HL-60 (cell line): ENCODE measurements around the gene POU2F2.

Experiments used
- DNase-seq, 2 experiments: peaks; one replicate each; pipeline ENCODE4 v3.0.0-alpha.2; 2010 to 2020; ENCODE audit warnings: low read depth in 1 of 2, low spot score in 1 of 2
- H3K27ac ChIP-seq: fragments of 250-450 bp; sonication (Bioruptor Pico); replicated peaks from 2 replicates; pipeline ENCODE4 v1.5.1; 2020; ENCODE audit warnings: mild to moderate bottlenecking, moderate library complexity
- H3K27me3 ChIP-seq: fragments of 250-450 bp; sonication (Bioruptor Pico); 2 replicates; pipeline ENCODE4 v1.5.1; 2021; ENCODE audit warnings: mild to moderate bottlenecking, moderate library complexity; ENCODE audit not compliant: insufficient read depth, poor library complexity, severe bottlenecking
- H3K4me3 ChIP-seq: replicated peaks from 2 replicates; pipeline ENCODE4 v1.5.1; 2011; ENCODE audit warnings: mild to moderate bottlenecking, control low read depth, low read length; ENCODE audit not compliant: insufficient read depth
- GABPA ChIP-seq: IDR thresholded peaks from 2 replicates; pipeline ENCODE4 v1.6.1; 2012; ENCODE audit warnings: low read depth
- POLR2AphosphoS5 ChIP-seq: IDR thresholded peaks from 2 replicates; pipeline ENCODE4 v1.6.1; 2012; ENCODE audit warnings: low read depth
- SPI1 ChIP-seq: IDR thresholded peaks from 2 replicates; pipeline ENCODE4 v1.6.1; 2012; ENCODE audit warnings: low read depth, mild to moderate bottlenecking, borderline replicate concordance
- TF ChIP-seq, protein P1 (sequence below): IDR thresholded peaks from one replicate; pipeline ENCODE4 v1.5.1; 2011; ENCODE audit warnings: low read length, control low read depth, inconsistent platforms; ENCODE audit not compliant: insufficient read depth
- TF ChIP-seq, protein P2 (sequence below): IDR thresholded peaks from 2 replicates; pipeline ENCODE4 v1.6.1; 2012; ENCODE audit warnings: low read depth; ENCODE audit not compliant: insufficient replicate concordance

Gene POU2F2

DNA sequence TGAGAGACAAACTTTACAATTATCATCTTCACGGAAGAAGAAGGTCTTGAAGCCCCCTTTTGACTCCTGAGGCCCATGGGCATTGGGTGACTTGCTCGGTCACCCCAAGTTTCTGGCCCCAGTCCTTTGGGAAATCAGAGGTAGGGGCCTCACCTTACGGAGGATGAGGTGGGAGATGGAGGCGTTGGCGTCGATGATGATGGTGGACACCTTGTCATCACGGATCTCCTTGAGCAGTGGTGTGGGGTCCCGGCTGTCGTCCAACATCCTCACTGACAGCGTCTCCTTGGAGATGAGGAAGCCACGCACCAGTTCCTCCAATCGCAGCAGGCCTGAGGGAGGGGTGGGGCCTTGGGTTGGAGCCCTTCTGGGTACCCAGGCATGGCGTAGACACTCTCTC, 73.0 kb downstream of the POU2F2 start:
- TF ChIP-seq, protein P1, sequence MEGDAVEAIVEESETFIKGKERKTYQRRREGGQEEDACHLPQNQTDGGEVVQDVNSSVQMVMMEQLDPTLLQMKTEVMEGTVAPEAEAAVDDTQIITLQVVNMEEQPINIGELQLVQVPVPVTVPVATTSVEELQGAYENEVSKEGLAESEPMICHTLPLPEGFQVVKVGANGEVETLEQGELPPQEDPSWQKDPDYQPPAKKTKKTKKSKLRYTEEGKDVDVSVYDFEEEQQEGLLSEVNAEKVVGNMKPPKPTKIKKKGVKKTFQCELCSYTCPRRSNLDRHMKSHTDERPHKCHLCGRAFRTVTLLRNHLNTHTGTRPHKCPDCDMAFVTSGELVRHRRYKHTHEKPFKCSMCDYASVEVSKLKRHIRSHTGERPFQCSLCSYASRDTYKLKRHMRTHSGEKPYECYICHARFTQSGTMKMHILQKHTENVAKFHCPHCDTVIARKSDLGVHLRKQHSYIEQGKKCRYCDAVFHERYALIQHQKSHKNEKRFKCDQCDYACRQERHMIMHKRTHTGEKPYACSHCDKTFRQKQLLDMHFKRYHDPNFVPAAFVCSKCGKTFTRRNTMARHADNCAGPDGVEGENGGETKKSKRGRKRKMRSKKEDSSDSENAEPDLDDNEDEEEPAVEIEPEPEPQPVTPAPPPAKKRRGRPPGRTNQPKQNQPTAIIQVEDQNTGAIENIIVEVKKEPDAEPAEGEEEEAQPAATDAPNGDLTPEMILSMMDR, result no peak
- TF ChIP-seq GABPA (no peak), POLR2AphosphoS5 (no peak), SPI1 (no peak)
- TF ChIP-seq, protein P2, sequence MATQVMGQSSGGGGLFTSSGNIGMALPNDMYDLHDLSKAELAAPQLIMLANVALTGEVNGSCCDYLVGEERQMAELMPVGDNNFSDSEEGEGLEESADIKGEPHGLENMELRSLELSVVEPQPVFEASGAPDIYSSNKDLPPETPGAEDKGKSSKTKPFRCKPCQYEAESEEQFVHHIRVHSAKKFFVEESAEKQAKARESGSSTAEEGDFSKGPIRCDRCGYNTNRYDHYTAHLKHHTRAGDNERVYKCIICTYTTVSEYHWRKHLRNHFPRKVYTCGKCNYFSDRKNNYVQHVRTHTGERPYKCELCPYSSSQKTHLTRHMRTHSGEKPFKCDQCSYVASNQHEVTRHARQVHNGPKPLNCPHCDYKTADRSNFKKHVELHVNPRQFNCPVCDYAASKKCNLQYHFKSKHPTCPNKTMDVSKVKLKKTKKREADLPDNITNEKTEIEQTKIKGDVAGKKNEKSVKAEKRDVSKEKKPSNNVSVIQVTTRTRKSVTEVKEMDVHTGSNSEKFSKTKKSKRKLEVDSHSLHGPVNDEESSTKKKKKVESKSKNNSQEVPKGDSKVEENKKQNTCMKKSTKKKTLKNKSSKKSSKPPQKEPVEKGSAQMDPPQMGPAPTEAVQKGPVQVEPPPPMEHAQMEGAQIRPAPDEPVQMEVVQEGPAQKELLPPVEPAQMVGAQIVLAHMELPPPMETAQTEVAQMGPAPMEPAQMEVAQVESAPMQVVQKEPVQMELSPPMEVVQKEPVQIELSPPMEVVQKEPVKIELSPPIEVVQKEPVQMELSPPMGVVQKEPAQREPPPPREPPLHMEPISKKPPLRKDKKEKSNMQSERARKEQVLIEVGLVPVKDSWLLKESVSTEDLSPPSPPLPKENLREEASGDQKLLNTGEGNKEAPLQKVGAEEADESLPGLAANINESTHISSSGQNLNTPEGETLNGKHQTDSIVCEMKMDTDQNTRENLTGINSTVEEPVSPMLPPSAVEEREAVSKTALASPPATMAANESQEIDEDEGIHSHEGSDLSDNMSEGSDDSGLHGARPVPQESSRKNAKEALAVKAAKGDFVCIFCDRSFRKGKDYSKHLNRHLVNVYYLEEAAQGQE, result no peak
- DNase-seq, result no peak
- H3K4me3 ChIP-seq, result no peak overlapping the region
- H3K27ac ChIP-seq, result no peak overlapping the region
- H3K27me3 ChIP-seq, result no peaks in the 10 kb centered on the region

DNA sequence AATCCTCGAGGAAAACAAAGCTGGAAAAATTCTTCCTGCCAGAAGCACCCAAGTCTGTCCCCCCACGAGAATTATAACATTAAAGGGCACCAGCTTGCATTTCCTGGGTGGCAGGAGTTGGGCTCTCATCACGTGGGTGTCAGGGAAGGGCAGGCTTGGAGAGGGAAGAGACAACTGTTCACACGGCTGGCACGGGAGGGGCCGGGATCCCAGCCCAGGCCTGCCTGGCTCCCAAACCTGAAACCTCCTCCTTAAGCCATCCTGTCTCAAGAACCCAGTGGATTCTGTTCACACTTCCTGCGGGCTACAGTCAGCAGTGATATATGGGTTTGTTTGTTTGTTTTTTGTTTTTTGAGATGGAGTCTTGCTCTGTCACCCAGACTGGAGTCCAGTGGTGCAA, 74.4 kb downstream of the POU2F2 start:
- Histone ChIP-seq H3K27ac (no peak overlapping the region), H3K27me3 (no peaks in the 10 kb centered on the region), H3K4me3 (no peak overlapping the region)
- DNase-seq, result no peak
- TF ChIP-seq SPI1, result no peak
- no peak for TF ChIP-seq GABPA
- TF ChIP-seq, protein P1, result no peak
- TF ChIP-seq, protein P2, result no peak
- no peak for TF ChIP-seq POLR2AphosphoS5

DNA sequence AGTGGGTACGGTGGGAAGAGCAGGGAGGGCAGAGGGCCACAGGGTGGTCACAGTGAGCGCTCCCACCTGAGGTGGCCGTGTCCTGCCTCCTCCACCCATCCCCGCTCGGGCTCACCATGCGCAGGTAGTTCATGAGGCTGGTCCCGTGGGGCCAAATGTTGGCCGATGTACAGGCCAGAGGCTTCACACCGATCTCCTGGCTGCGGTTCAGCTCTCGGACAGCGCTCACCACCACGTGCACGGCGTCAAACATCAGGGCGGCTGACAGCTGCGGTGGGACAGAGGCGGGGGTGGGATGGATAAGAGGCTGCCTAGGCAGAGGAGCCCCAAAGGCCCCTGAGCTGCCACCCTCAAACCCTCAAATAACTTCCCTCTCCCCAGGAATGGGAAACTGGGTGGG, 78.0 kb downstream of the POU2F2 start:
- no peak overlapping the region for H3K4me3 ChIP-seq
- H3K27me3 ChIP-seq, result no peaks in the 10 kb centered on the region
- DNase-seq, result no peak
- no peak overlapping the region for H3K27ac ChIP-seq
- TF ChIP-seq, protein P2, result peak; percentile 70
- TF ChIP-seq, protein P1, result no peak
